ENCODE data around the gene LYRM7.

LYRM7 gene

GRCh38 chr5:131209506-131210150 is 38.9 kb downstream of the LYRM7 start:
- DNase-seq (ENCODE audit: insufficient read length, low spot score) (no peak), FAIRE-seq (no peak)
- no peak for TF ChIP-seq CTCF (IDR thresholded peaks at IDR 0.05; ENCODE audit: insufficient read depth, missing control alignments)

GRCh38 chr5:131210151-131210510 is 39.4 kb downstream of the LYRM7 start:
- no peak for TF ChIP-seq CTCF (IDR thresholded peaks at IDR 0.05; ENCODE audit: insufficient read depth, missing control alignments)
- FAIRE-seq (no peak), DNase-seq (ENCODE audit: insufficient read length, low spot score) (no peak)

GRCh38 chr5:131211669-131212068 is 40.9 kb downstream of the LYRM7 start:
- no peak for TF ChIP-seq CTCF (IDR thresholded peaks at IDR 0.05; ENCODE audit: insufficient read depth, missing control alignments)
- no peak for FAIRE-seq
- no peak for DNase-seq (ENCODE audit: insufficient read length, low spot score)

- DNase-seq (ENCODE audit: insufficient read length, low spot score) (no peak), FAIRE-seq (no peak)
- no peak for TF ChIP-seq CTCF (IDR thresholded peaks at IDR 0.05; ENCODE audit: insufficient read depth, missing control alignments)
Measured at GRCh38 chr5:131212471-131213021, 41.8 kb downstream of the LYRM7 start.

GRCh38 chr5:131214609-131215227 is 44.0 kb downstream of the LYRM7 start:
- FAIRE-seq (no peak), DNase-seq (ENCODE audit: insufficient read length, low spot score) (no peak)
- TF ChIP-seq CTCF (IDR thresholded peaks at IDR 0.05; ENCODE audit: insufficient read depth, missing control alignments), result no peak

GRCh38 chr5:131217791-131218190 is 47.0 kb downstream of the LYRM7 start:
- no peak for DNase-seq (ENCODE audit: insufficient read length, low spot score)
- no peak for FAIRE-seq
- no peak for TF ChIP-seq CTCF (IDR thresholded peaks at IDR 0.05; ENCODE audit: insufficient read depth, missing control alignments)

GRCh38 chr5:131218392-131218791 is 47.6 kb downstream of the LYRM7 start:
- DNase-seq (ENCODE audit: insufficient read length, low spot score), result no peak
- FAIRE-seq, result no peak
- TF ChIP-seq CTCF (IDR thresholded peaks at IDR 0.05; ENCODE audit: insufficient read depth, missing control alignments), result no peak
